MM.1S (cell line): ENCODE measurements around the gene SECTM1.

Experiments used
- CTCF ChIP-seq: fragments of 300-600 bp; sonication (generic); IDR thresholded peaks from 2 replicates; pipeline ENCODE4 v1.5.1; 2016; ENCODE audit warnings: antibody characterized with exemption, low read length, mixed read lengths
- EZH2 ChIP-seq: fragments of 300-600 bp; sonication (generic); optimal IDR thresholded peaks from 2 replicates; pipeline ENCODE3; 2017; ENCODE audit warnings: low read depth, mild to moderate bottlenecking, antibody characterized with exemption, low read length, mixed read lengths

- TF ChIP-seq CTCF (no peak), EZH2 (no peak)
Measured at GRCh38 chr17:82304826-82305726, 28.5 kb downstream of the SECTM1 start.
